GM19238 (cell line): ENCODE data around the gene SLC1A6.
"Not testable (repeated sequence)": the region's sequence is repeated elsewhere in the genome, so short reads cannot be mapped to it uniquely, and the experiment has no call there.

ENCODE experiments used
- DNase-seq: peaks from one replicate; pipeline ENCODE4 v3.0.0; 2011; ENCODE audit warnings: low spot score; ENCODE audit not compliant: insufficient read length

The SLC1A6 gene

GRCh38 chr19:14979476-14980255 lies at the start of gene SLC1A6:
TSS of gene SLC1A6 (minus strand) at chr19:14979864. CDS start at chr19:14972910, 6,954 bp downstream.
- DNase-seq = no peak

DNA sequence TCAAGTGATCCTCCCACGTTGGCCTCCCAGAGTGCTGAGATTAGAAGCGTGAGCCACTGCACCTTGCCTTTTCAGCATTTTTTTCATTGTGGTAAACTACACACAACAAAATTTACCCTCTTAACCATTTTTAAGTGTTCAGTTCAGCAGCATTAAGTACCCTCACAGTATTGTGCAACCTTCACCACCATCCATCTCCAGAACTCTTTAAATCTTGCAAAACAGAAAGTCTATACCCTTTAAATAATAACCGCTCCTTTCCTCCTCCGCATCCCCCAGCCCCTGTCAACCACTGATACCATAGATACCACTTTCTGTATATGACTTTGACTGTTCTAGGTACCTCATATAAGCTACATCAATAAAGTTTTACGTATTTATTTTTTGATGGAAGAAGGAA lies 48.8 kb upstream of the SLC1A6 start:
- DNase-seq = no peak

DNA sequence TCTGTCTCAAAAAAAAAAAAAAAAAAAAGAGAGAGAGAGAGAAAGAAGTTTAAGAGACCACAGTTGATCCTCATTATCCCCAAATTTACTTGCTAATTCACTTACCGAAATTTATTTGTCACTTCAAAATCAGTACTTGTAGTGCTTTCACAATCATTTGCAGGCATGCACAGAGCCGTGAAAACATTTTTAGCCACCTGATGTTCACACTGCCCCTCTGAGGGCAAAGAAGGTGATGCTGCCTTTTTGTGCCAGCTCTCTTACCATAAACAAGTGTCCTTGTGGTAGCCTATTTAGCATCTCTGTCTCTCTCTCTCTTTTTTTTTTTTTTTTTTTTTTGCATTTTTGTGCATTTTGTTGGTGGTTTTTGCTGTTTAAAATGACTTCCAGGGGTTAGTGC lies 45.6 kb upstream of the SLC1A6 start:
- DNase-seq = peak; percentile 19

GRCh38 chr19:15022752-15023151 lies 43.1 kb upstream of the SLC1A6 start:
- no peak for DNase-seq

- no peak for DNase-seq
These were observed 41.8 kb upstream of the SLC1A6 start for GRCh38 chr19:15021286-15022007.

- not testable (repeated sequence) for DNase-seq
These were observed 39.2 kb upstream of the SLC1A6 start for GRCh38 chr19:15018836-15019235.

DNA sequence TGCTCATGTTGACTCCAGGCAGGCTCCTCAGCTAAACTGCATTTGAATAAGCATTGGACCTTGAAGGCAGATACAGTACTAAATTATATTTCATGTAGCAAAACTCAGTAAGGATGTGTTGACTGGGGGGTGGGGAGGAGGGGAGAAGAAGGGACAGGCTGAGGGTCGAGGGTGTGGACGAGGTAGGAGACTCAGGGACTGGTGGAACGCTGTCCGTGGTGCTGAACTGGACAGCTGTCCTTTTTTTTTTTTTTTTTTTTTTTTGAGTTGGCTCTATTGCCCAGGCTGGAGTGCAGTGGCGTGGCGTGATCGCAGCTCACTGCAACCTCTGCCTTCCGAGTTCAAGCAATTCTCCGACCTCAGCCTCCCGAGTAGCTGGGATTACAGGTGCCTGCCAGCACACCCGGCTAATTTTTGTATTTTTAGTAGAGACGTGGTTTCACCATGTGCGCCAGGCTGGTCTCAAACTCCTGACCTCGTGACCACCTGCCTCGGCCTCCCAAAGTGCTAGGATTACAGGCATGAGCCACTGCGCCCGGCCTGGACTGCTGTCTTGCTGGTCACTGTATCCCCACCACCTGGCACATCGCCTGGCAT lies 36.4 kb upstream of the SLC1A6 start:
- no peak for DNase-seq

- no peak for DNase-seq
These were observed 34.9 kb upstream of the SLC1A6 start for GRCh38 chr19:15014579-15014978.

GRCh38 chr19:15010501-15011300 lies 31.0 kb upstream of the SLC1A6 start:
- no peak for DNase-seq

DNA sequence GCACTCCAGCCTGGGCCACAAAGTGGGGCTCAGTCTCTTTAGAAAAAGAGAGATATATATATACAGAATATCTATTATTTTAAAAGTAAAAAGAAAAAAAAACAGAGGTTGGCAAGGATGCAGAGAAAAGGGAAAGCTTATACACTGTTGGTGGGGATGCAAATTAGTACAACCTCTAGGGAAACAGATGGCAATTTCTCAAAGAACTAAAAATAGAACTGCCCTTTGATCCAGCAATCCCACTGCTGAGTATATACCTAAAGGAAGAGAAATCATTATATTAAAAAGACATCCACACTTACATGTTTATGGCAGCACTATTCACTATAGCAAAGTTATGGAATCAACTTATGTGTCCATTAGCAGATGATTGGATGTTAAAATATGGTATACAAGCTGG lies 28.6 kb upstream of the SLC1A6 start:
- no peak for DNase-seq

- no peak for DNase-seq
These were observed 18.3 kb upstream of the SLC1A6 start for GRCh38 chr19:14997981-14998380.

- no peak for DNase-seq
These were observed 13.1 kb upstream of the SLC1A6 start for GRCh38 chr19:14992780-14993179.

GRCh38 chr19:14985133-14985532 lies 5.5 kb upstream of the SLC1A6 start:
- no peak for DNase-seq

DNA sequence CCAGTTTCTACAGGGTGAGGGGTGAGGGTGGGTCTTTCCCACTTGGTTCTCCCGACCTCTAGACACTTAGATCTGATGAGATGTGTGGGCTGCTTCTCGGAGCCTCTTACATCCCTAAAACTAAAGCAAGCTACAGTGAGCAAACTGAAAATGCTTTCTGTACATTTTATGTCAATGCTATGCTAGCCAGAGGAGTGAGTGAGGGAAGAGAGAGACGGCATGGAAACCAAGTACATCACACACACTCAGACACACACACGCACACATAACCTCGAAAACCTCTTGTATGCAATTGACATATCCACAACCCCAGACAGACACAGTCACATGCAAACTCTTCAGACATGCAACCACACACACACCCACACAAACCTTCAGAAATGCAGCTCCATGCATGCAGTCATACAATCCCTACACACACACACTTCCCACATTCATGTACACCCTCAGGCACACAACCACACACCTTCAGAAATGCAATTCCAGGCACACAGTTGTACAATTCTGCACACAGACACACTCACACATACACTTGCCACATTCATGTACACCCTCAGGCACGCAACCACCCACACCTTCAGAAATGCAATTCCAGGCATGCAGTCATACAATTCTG lies 1.4 kb downstream of the SLC1A6 start:
- no peak for DNase-seq

GRCh38 chr19:14977128-14977527 lies 2.5 kb downstream of the SLC1A6 start:
- DNase-seq = no peak

DNA sequence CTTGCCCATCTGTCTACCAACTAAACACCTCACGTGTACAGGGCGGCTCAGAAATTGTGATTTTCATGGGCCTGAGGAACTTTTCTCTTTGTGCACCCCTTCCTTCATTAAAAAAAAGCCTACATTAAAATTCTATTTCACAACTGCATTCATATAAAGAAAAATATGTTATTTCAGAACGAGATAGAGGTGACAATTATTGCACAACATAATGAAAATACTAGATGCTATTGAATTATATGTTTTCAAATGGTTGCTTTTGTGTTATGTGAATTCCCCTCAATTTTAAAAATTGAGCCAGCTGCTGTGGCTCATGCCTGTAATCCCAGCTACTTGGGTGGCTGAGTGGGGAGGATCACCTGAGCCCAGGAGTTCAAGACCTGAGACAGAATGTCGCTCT lies 5.2 kb downstream of the SLC1A6 start:
- DNase-seq = no peak

- no peak for DNase-seq
These were observed 7.0 kb downstream of the SLC1A6 start for GRCh38 chr19:14972676-14973075.

DNA sequence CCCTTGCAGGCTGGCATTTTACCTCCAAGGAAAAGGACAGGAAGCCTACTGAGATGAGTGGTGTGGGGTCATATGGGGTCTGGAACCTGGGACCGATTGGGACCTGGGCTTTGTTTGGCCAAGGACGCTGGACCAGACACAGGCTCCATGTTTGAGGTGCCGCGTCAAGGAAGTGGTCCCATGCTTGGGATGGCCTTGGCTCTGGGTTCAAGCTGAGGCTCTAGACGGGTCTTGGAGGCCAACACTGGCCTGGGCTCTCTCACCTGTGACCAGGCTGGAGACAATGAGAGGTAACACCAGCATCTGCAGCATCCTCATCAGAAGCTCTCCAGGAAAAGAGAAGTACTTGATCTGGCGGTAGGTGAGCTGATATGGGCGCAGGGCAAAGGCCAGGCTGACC lies 8.2 kb downstream of the SLC1A6 start:
- no peak for DNase-seq

DNA sequence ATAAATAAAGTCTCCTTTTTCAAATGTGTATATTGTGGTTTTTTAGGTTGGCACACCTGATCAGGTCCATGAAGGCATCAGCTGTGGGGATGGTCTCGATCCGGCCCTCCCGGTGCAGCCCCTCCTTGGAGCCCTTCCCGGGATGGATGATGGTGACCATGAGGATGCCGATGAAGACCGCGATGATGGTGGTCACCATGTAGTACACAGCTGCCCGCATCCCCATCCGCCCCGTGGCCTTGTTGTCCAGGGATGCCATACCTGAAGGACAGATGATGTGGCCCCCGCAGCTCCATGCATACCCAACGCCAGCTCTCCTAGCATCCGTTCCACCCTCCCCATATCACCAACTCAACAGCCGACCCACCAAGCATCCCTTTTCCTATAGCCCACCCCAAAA lies 11.4 kb downstream of the SLC1A6 start:
- DNase-seq = no peak

DNA sequence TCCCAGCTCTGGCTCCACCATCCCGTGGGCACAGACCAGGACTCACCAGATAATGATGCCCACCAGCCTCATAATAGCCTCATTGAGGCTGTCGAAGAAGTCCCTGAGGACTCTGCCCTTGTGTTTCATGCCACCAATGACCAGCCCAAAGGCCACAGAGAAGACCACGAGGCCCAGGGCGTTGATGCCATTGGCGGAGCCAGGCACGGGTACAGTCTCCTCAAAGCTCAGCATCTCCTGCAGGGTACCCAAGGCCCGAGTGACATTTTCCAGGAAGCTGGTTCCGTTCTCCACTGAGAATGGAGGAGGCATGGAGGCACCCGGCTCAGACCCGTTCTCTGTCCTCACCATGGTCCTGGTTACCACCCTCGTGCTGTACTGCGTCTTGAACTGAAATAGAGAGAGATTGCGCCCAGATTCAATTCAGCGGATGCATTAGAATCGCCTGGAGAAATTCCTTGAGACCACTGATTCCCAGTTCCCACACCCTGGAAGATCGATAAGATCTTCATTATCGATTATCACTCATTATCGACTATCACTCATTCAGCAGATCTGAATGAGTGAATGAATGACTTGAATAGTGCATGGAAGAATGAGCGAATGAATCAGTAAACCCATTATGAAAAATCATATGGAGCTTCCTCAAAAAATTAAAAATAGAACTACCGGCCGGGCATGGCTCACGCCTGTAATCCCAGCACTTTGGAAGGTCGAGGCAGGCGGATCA lies 17.5 kb downstream of the SLC1A6 start:
- no peak for DNase-seq

- DNase-seq = no peak
These were observed 20.4 kb downstream of the SLC1A6 start for GRCh38 chr19:14959263-14959662.
